ENCODE data around the gene KIF4A.
A peak's percentile ranks its signal among the peaks of the same experiment; 100 is the strongest.

- peak; percentile 46 to 73 (median 65) for TF ChIP-seq CTCF (IDR thresholded peaks at IDR 0.05 in 2 of 3, conservative IDR thresholded peaks at IDR 0.05 in 1 of 3; ENCODE audit: control insufficient read depth in 2 of 3, extremely low read depth in 1 of 3, insufficient read depth in 1 of 3, low read depth in 3 of 3, low read length in 3 of 3)
- TF ChIP-seq CUX1 (IDR thresholded peaks at IDR 0.05; ENCODE audit: insufficient replicate concordance, low read depth, low read length), result no peak
- no peak for TF ChIP-seq PKNOX1 (IDR thresholded peaks at IDR 0.05)
- TF ChIP-seq TAF1 (IDR thresholded peaks at IDR 0.05; ENCODE audit: borderline replicate concordance, low read depth, low read length), result no peak
- no peak for TF ChIP-seq BHLHE40 (IDR thresholded peaks at IDR 0.05; ENCODE audit: borderline replicate concordance in 1 of 2, low read depth in 2 of 2, low read length in 1 of 2)
- no peak for TF ChIP-seq SIN3A (IDR thresholded peaks at IDR 0.05; ENCODE audit: low read depth, low read length)
- no peak for TF ChIP-seq REST (IDR thresholded peaks at IDR 0.05; ENCODE audit: low read depth, low read length)
- peak; percentile 43; the same call in 1 of the 2 replicates for TF ChIP-seq SMC3 (IDR thresholded peaks at IDR 0.05; ENCODE audit: borderline replicate concordance, low read length)
These were observed 26.8 kb upstream of the KIF4A start for GRCh38 chrX:70262952-70263567.

Data from GM12878 (cell line).